ENCODE measurements around the gene ACAP3.

The ACAP3 gene

GRCh38 chr1:1298861-1299685 is 8.7 kb downstream of the ACAP3 start:
- DNase-seq = peak; percentile 86

GRCh38 chr1:1297802-1298424 is 9.8 kb downstream of the ACAP3 start:
- no peak for DNase-seq

- DNase-seq = no peak
Observed at GRCh38 chr1:1296070-1297061, 11.4 kb downstream of the ACAP3 start.

- DNase-seq = no peak
Observed at GRCh38 chr1:1295154-1295923, 12.4 kb downstream of the ACAP3 start.

GRCh38 chr1:1294250-1294890 is 13.4 kb downstream of the ACAP3 start:
- no peak for DNase-seq

GRCh38 chr1:1293263-1294249 is 14.2 kb downstream of the ACAP3 start:
- peak; percentile 31 for DNase-seq

- no peak for DNase-seq
Observed at GRCh38 chr1:1292851-1293250, 14.9 kb downstream of the ACAP3 start.

- DNase-seq = no peak
Observed at GRCh38 chr1:1292442-1292779, 15.3 kb downstream of the ACAP3 start.

- peak; percentile 79 for DNase-seq
Observed at GRCh38 chr1:1291548-1292441, 15.9 kb downstream of the ACAP3 start.

GRCh38 chr1:1291023-1291528 is 16.7 kb downstream of the ACAP3 start:
- peak; percentile 32 for DNase-seq

- DNase-seq = peak; percentile 46
Observed at GRCh38 chr1:1290238-1290731, 17.4 kb downstream of the ACAP3 start.

GRCh38 chr1:1287288-1288110 is 20.2 kb downstream of the ACAP3 start:
- DNase-seq = no peak

- DNase-seq = no peak
Observed at GRCh38 chr1:1286313-1287261, 21.1 kb downstream of the ACAP3 start.

- peak; percentile 16 for DNase-seq
Observed at GRCh38 chr1:1285611-1286311, 22.0 kb downstream of the ACAP3 start.

- DNase-seq = no peak
Observed at GRCh38 chr1:1285102-1285571, 22.6 kb downstream of the ACAP3 start.

Measured in eye (tissue), 1 donor.